NB4 (cell line): ENCODE results near the gene SLC45A1.

Source experiments
- POLR2A ChIP-seq: IDR thresholded peaks from 2 replicates; pipeline ENCODE4 v1.6.1; 2011; ENCODE audit warnings: mild to moderate bottlenecking; ENCODE audit not compliant: insufficient read length; ENCODE audit errors: extremely low read depth
- TF ChIP-seq, protein P1 (sequence below): IDR thresholded peaks from one replicate; pipeline ENCODE4 v1.5.1; 2012; ENCODE audit warnings: low read depth, low read length
- TF ChIP-seq, protein P2 (sequence below): IDR thresholded peaks from 2 replicates; pipeline ENCODE4 v1.6.1; 2011; ENCODE audit warnings: low read depth, low read length

DNA sequence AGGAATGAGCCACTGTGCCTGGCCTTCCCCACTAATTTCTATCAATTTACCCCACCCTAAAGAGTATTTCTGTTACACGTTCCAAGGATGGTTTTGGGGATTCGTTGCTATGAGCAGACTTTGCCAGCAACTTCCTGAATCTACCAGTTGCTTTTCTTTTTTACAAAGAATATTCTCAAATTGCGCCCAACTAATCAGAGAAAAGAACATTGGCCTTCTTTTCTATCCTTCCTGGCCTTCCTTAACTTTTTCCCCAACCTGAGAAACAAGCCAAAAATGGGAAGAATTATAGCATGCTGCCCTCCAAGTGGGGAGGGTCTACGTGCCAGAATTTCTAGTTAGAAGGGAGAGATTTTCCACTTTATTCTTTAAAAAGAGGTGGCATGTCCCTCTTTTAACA, 44.9 kb upstream of the SLC45A1 start:
- TF ChIP-seq POLR2A = no peak
- TF ChIP-seq, protein P1, sequence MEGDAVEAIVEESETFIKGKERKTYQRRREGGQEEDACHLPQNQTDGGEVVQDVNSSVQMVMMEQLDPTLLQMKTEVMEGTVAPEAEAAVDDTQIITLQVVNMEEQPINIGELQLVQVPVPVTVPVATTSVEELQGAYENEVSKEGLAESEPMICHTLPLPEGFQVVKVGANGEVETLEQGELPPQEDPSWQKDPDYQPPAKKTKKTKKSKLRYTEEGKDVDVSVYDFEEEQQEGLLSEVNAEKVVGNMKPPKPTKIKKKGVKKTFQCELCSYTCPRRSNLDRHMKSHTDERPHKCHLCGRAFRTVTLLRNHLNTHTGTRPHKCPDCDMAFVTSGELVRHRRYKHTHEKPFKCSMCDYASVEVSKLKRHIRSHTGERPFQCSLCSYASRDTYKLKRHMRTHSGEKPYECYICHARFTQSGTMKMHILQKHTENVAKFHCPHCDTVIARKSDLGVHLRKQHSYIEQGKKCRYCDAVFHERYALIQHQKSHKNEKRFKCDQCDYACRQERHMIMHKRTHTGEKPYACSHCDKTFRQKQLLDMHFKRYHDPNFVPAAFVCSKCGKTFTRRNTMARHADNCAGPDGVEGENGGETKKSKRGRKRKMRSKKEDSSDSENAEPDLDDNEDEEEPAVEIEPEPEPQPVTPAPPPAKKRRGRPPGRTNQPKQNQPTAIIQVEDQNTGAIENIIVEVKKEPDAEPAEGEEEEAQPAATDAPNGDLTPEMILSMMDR = no peak
- TF ChIP-seq, protein P2, sequence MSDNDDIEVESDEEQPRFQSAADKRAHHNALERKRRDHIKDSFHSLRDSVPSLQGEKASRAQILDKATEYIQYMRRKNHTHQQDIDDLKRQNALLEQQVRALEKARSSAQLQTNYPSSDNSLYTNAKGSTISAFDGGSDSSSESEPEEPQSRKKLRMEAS = no peak
